Limb (tissue), 2 donors: ENCODE results near the gene MIB1.
A peak's percentile ranks its signal among the peaks of the same experiment; 100 is the strongest.

Experiments
- DNase-seq, 2 donors: peaks; one replicate each; pipeline ENCODE4 v3.0.0-alpha.2; 2016; ENCODE audit errors: extremely low spot score in 2 of 2

MIB1 gene

GRCh38 chr18:21889570-21889969 lies 149.0 kb downstream of the MIB1 start:
- no peak for DNase-seq

GRCh38 chr18:21894619-21895367 lies 154.2 kb downstream of the MIB1 start:
- DNase-seq: no peak

- no peak for DNase-seq
Measured at GRCh38 chr18:21896732-21897336, 156.2 kb downstream of the MIB1 start.

- peak in 1 of 2 donors; percentile 42 for DNase-seq
Measured at GRCh38 chr18:21897811-21898210, 157.2 kb downstream of the MIB1 start.

- no peak for DNase-seq
Measured at GRCh38 chr18:21900605-21901352, 160.2 kb downstream of the MIB1 start.

- no peak for DNase-seq
Measured at GRCh38 chr18:21901423-21901945, 160.9 kb downstream of the MIB1 start.

GRCh38 chr18:21903709-21904108 lies 163.1 kb downstream of the MIB1 start:
- DNase-seq: no peak

GRCh38 chr18:21904856-21905255 lies 164.3 kb downstream of the MIB1 start:
- peak; percentile 27 to 58 for DNase-seq

- no peak for DNase-seq
Measured at GRCh38 chr18:21907451-21907850, 166.9 kb downstream of the MIB1 start.

GRCh38 chr18:21908711-21909110 lies 168.1 kb downstream of the MIB1 start:
- no peak for DNase-seq

GRCh38 chr18:21910906-21911305 lies 170.3 kb downstream of the MIB1 start:
- no peak for DNase-seq

- no peak for DNase-seq
Measured at GRCh38 chr18:21911551-21911950, 171.0 kb downstream of the MIB1 start.

GRCh38 chr18:21912339-21913239 lies 172.0 kb downstream of the MIB1 start:
- no peak for DNase-seq

GRCh38 chr18:21914739-21915319 lies 174.2 kb downstream of the MIB1 start:
- DNase-seq: no peak

- no peak for DNase-seq
Measured at GRCh38 chr18:21915546-21915945, 175.0 kb downstream of the MIB1 start.

- no peak for DNase-seq
Measured at GRCh38 chr18:21916594-21916993, 176.0 kb downstream of the MIB1 start.

GRCh38 chr18:21918693-21919092 lies 178.1 kb downstream of the MIB1 start:
- no peak for DNase-seq
